ENCODE measurements around the gene SCEL. TPM values are rescaled to one million over a fixed set of nuclear protein-coding genes. Genes with fewer than 3 reads are reported as not detected.
"Not testable (repeated sequence)": the region's sequence is repeated elsewhere in the genome, so short reads cannot be mapped to it uniquely, and the experiment has no call there.

The SCEL gene
- total RNA-seq, 2 experiments from 2014 or later: not detected

- Histone ChIP-seq H3K9me2 (ENCODE audit: insufficient read depth, low read length) (no peaks in the 10 kb centered on the region), H3K9me3 (ENCODE audit: low read length) (no peaks in the 10 kb centered on the region), H3K4me2 (ENCODE audit: low read length) (no peak overlapping the region), H3K4me1 (ENCODE audit: insufficient read depth, low read length, poor library complexity, severe bottlenecking) (no peaks in the 10 kb centered on the region), H3K4me3 (ENCODE audit: low read depth, low read length, poor library complexity, severe bottlenecking) (no peak overlapping the region), H4K20me1 (ENCODE audit: insufficient read depth, low read length) (no peaks in the 10 kb centered on the region), H3K27ac (ENCODE audit: low read depth, low read length, poor library complexity, severe bottlenecking) (no peak overlapping the region), H2AFZ (ENCODE audit: low read length) (no peak overlapping the region), H3K36me3 (ENCODE audit: insufficient read depth, low read length) (no peaks in the 10 kb centered on the region), H3K79me2 (ENCODE audit: insufficient read depth, low read depth, low read length) (no peaks in the 10 kb centered on the region)
- intact Hi-C loops (cut with micrococcal nuclease; ENCODE audit: unreplicated experiment): no loop called here
- TF ChIP-seq CTCF (conservative IDR thresholded peaks at IDR 0.05; ENCODE audit: low read length) (no peak), EZH2phosphoT487 (IDR thresholded peaks at IDR 0.05; ENCODE audit: borderline replicate concordance, low read depth, low read length) (no peak)
- ChIA-PET POLR2A (interaction anchor here (0.6 kb wide), 1 partner anchor 304 kb away, joined by 3 read pairs; no protein-coding TSS in a partner anchor), CTCF (ENCODE audit: unreplicated experiment) (no interaction called here)
- no peak for DNase-seq (ENCODE audit: low spot score)
- no TSS peak for BruUV-seq (replicated peaks)
These were observed 114.9 kb downstream of the SCEL start for GRCh38 chr13:77650409-77650808.

- H3K36me3 ChIP-seq (ENCODE audit: insufficient read depth, low read length): no peaks in the 10 kb centered on the region
- no peaks in the 10 kb centered on the region for H3K79me2 ChIP-seq (ENCODE audit: insufficient read depth, low read depth, low read length)
- H2AFZ ChIP-seq (ENCODE audit: low read length): no peak overlapping the region
- intact Hi-C loops (cut with micrococcal nuclease; ENCODE audit: unreplicated experiment): no loop called here
- no TSS peak for BruUV-seq (replicated peaks)
- H4K20me1 ChIP-seq (ENCODE audit: insufficient read depth, low read length): no peaks in the 10 kb centered on the region
- H3K4me1 ChIP-seq (ENCODE audit: insufficient read depth, low read length, poor library complexity, severe bottlenecking): no peaks in the 10 kb centered on the region
- H3K4me3 ChIP-seq (ENCODE audit: low read depth, low read length, poor library complexity, severe bottlenecking): no peak overlapping the region
- DNase-seq (ENCODE audit: low spot score): no peak
- ChIA-PET POLR2A (interaction anchor here (0.6 to 1.0 kb wide), 3 partner anchors 12 to 48 kb away, joined by 3 to 4 read pairs (median 4); no protein-coding TSS in a partner anchor), CTCF (ENCODE audit: unreplicated experiment) (no interaction called here)
- no peak for TF ChIP-seq CTCF (conservative IDR thresholded peaks at IDR 0.05; ENCODE audit: low read length)
- no peak for TF ChIP-seq EZH2phosphoT487 (IDR thresholded peaks at IDR 0.05; ENCODE audit: borderline replicate concordance, low read depth, low read length)
- H3K9me2 ChIP-seq (ENCODE audit: insufficient read depth, low read length): no peaks in the 10 kb centered on the region
- no peak overlapping the region for H3K4me2 ChIP-seq (ENCODE audit: low read length)
- H3K9me3 ChIP-seq (ENCODE audit: low read length): no peaks in the 10 kb centered on the region
- no peak overlapping the region for H3K27ac ChIP-seq (ENCODE audit: low read depth, low read length, poor library complexity, severe bottlenecking)
These were observed 117.8 kb downstream of the SCEL start for GRCh38 chr13:77653301-77653700.

GRCh38 chr13:77660016-77660415 is 124.5 kb downstream of the SCEL start:
- H3K36me3 ChIP-seq (ENCODE audit: insufficient read depth, low read length); DNase-seq (ENCODE audit: low spot score); POLR2A ChIA-PET; CTCF ChIA-PET (ENCODE audit: unreplicated experiment); H3K9me2 ChIP-seq (ENCODE audit: insufficient read depth, low read length); H2AFZ ChIP-seq (ENCODE audit: low read length); intact Hi-C loops (cut with micrococcal nuclease; ENCODE audit: unreplicated experiment); H3K79me2 ChIP-seq (ENCODE audit: insufficient read depth, low read depth, low read length); H4K20me1 ChIP-seq (ENCODE audit: insufficient read depth, low read length); H3K4me2 ChIP-seq (ENCODE audit: low read length); H3K4me1 ChIP-seq (ENCODE audit: insufficient read depth, low read length, poor library complexity, severe bottlenecking); BruUV-seq (replicated peaks); H3K4me3 ChIP-seq (ENCODE audit: low read depth, low read length, poor library complexity, severe bottlenecking); H3K27ac ChIP-seq (ENCODE audit: low read depth, low read length, poor library complexity, severe bottlenecking); H3K9me3 ChIP-seq (ENCODE audit: low read length): not testable (repeated sequence)
